DOHH2 (cell line): ENCODE results near the gene SLC7A11.
A peak's percentile ranks its signal among the peaks of the same experiment; 100 is the strongest.

Experiments used
- H3F3A ChIP-seq: fragments of 200-600 bp; sonication (generic), shearing (Covaris generic); 2 replicates; pipeline ENCODE4 v1.6.0; 2016; ENCODE audit warnings: antibody characterized with exemption, mild to moderate bottlenecking; ENCODE audit not compliant: control insufficient read depth, insufficient read depth
- H3K27ac ChIP-seq: fragments of 200-600 bp; sonication (generic); 2 replicates; pipeline ENCODE4 v1.5.1; 2014; ENCODE audit warnings: low read depth, mild to moderate bottlenecking, low read length, moderate library complexity
- H3K27me3 ChIP-seq: fragments of 200-600 bp; sonication (generic); 2 replicates; pipeline ENCODE4 v1.6.1; 2014; ENCODE audit warnings: mild to moderate bottlenecking, low read length, mixed read lengths; ENCODE audit not compliant: control insufficient read depth
- H3K36me3 ChIP-seq: fragments of 200-600 bp; sonication (generic); 2 replicates; pipeline ENCODE4 v1.6.1; 2014; ENCODE audit warnings: mild to moderate bottlenecking, low read length, moderate library complexity, mixed read lengths; ENCODE audit not compliant: control insufficient read depth
- H3K4me1 ChIP-seq: fragments of 200-600 bp; sonication (generic); 2 replicates; pipeline ENCODE4 v1.6.1; 2014; ENCODE audit warnings: mild to moderate bottlenecking, low read length, mixed read lengths; ENCODE audit not compliant: control insufficient read depth
- H3K4me2 ChIP-seq: fragments of 200-600 bp; sonication (generic); 2 replicates; pipeline ENCODE4 v1.6.0; 2014; ENCODE audit warnings: mild to moderate bottlenecking, low read length, moderate library complexity
- H3K4me3 ChIP-seq: fragments of 200-600 bp; sonication (generic); 2 replicates; pipeline ENCODE4 v1.5.1; 2014; ENCODE audit warnings: mild to moderate bottlenecking, low read length, mixed read lengths
- H3K79me2 ChIP-seq: fragments of 200-600 bp; sonication (generic); 2 replicates; pipeline ENCODE4 v1.6.1; 2014; ENCODE audit warnings: mild to moderate bottlenecking, low read length, mixed read lengths; ENCODE audit not compliant: control insufficient read depth
- H3K9me2 ChIP-seq: fragments of 200-600 bp; sonication (generic); replicated peaks from 2 replicates; pipeline ENCODE4 v1.6.1; 2014; ENCODE audit warnings: mild to moderate bottlenecking, low read length, mixed read lengths; ENCODE audit not compliant: control insufficient read depth
- H3K9me3 ChIP-seq: fragments of 200-600 bp; sonication (generic); 2 replicates; pipeline ENCODE4 v1.6.1; 2014; ENCODE audit warnings: antibody characterized with exemption, low read length, mixed read lengths; ENCODE audit not compliant: control insufficient read depth, insufficient read depth
- H4K20me1 ChIP-seq: fragments of 200-600 bp; sonication (generic); 2 replicates; pipeline ENCODE4 v1.6.0; 2014; ENCODE audit warnings: low read depth, mild to moderate bottlenecking, antibody characterized with exemption, low read length, moderate library complexity; ENCODE audit not compliant: control insufficient read depth, insufficient read depth
- EZH2phosphoT487 ChIP-seq: fragments of 200-600 bp; sonication (generic); IDR thresholded peaks from 2 replicates; pipeline ENCODE4 v1.6.1; 2017; ENCODE audit warnings: borderline replicate concordance, mild to moderate bottlenecking, antibody characterized with exemption, low read length, moderate library complexity, mixed read lengths
- TF ChIP-seq, protein P1 (sequence below): fragments of 200-600 bp; sonication (generic); IDR thresholded peaks from one replicate; pipeline ENCODE4 v1.5.1; 2014; ENCODE audit warnings: antibody characterized with exemption, mild to moderate bottlenecking, low read depth, low read length; ENCODE audit not compliant: poor library complexity, severe bottlenecking

Gene SLC7A11

DNA sequence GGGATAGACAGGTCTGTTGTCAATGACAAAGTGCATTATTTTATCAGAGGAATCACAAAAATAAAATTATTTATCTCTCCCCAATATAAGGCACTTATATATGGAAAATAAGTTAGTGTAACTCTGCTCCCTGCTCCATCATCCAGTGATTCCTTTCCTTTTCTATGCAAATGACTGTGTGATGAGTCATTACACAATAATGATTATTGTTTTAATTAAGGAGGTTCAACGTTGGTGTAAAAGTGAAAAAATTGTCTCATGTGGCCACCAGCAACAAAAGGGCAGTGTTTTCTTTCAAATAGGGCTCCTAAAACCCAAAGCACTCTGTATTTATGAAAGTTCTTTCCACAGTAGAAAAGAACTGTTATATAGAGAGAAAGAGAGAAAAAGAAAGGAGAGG lies 16.7 kb downstream of the SLC7A11 start:
- Histone ChIP-seq H3K36me3 (no peaks in the 10 kb centered on the region), H3K27ac (no peak overlapping the region), H3K4me2 (no peak overlapping the region), H3K9me2 (no peaks in the 10 kb centered on the region), H3K9me3 (no peaks in the 10 kb centered on the region), H4K20me1 (no peaks in the 10 kb centered on the region), H3K4me1 (peaks cover 16% of the 10 kb centered on the region), H3K27me3 (no peaks in the 10 kb centered on the region), H3K4me3 (no peak overlapping the region), H3K79me2 (no peaks in the 10 kb centered on the region), H3F3A (no peaks in the 10 kb centered on the region)
- TF ChIP-seq, protein P1, sequence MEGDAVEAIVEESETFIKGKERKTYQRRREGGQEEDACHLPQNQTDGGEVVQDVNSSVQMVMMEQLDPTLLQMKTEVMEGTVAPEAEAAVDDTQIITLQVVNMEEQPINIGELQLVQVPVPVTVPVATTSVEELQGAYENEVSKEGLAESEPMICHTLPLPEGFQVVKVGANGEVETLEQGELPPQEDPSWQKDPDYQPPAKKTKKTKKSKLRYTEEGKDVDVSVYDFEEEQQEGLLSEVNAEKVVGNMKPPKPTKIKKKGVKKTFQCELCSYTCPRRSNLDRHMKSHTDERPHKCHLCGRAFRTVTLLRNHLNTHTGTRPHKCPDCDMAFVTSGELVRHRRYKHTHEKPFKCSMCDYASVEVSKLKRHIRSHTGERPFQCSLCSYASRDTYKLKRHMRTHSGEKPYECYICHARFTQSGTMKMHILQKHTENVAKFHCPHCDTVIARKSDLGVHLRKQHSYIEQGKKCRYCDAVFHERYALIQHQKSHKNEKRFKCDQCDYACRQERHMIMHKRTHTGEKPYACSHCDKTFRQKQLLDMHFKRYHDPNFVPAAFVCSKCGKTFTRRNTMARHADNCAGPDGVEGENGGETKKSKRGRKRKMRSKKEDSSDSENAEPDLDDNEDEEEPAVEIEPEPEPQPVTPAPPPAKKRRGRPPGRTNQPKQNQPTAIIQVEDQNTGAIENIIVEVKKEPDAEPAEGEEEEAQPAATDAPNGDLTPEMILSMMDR: no peak
- no peak for TF ChIP-seq EZH2phosphoT487

DNA sequence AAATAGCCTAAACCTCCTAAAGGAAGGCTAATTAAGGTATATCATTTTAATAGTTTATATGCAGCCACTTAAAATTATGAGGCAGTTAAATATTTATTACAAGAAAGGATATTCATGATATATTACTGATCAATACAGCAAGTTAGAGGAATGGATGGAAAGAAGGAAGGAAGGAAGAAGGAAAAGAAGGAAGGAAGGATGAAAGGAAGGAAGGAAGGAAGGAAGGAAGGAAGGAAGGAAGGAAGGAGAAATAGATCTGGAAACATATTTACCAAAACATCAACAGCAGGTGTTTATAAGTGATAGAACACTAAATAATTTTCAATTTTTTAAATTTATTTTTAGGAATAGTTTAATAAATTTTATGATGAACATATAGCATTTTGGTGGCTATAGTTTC lies 17.5 kb downstream of the SLC7A11 start:
- no peaks in the 10 kb centered on the region for H3K79me2 ChIP-seq
- no peak overlapping the region for H3K4me2 ChIP-seq
- H3K27me3 ChIP-seq: no peaks in the 10 kb centered on the region
- H3K27ac ChIP-seq: no peak overlapping the region
- peaks cover 16% of the 10 kb centered on the region for H3K4me1 ChIP-seq
- H3K4me3 ChIP-seq: no peak overlapping the region
- H4K20me1 ChIP-seq: no peaks in the 10 kb centered on the region
- TF ChIP-seq, protein P1: no peak
- TF ChIP-seq EZH2phosphoT487: no peak
- no peaks in the 10 kb centered on the region for H3K9me3 ChIP-seq
- no peaks in the 10 kb centered on the region for H3F3A ChIP-seq
- no peaks in the 10 kb centered on the region for H3K9me2 ChIP-seq
- H3K36me3 ChIP-seq: no peaks in the 10 kb centered on the region

DNA sequence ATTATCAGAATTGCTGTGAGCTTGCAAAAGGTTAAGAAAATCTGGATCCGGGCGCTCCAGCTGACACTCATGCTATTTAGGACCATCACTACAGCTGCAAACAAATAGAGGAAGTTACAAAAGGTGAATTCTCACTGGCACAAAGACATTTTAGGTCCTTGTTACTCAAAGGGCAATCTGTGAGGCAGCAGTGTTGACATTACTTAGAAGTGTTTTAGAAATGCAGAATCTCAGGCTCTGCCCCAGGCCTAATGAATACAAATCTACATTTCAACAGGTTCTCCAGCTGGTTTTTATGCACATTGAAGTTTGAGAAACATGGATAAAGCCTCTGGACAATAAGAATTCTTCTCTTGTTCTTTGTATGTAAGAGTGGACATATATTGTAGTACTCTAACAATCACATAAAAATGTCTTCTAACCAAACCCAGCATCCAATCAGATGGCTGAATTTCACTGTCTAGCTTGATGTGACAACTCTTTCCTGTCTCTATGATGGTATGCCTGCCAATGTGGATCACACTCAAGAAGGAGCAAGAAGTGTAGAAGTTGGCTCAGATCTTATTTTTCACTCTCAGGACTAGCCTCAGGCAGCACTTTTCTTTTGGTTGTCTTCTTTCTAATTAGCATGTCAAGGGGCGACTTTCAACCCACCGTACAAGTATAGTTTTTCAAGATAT lies 18.8 kb downstream of the SLC7A11 start:
- no peaks in the 10 kb centered on the region for H4K20me1 ChIP-seq
- no peak overlapping the region for H3K27ac ChIP-seq
- H3K27me3 ChIP-seq: no peaks in the 10 kb centered on the region
- TF ChIP-seq, protein P1: no peak
- no peak for TF ChIP-seq EZH2phosphoT487
- H3F3A ChIP-seq: no peaks in the 10 kb centered on the region
- no peaks in the 10 kb centered on the region for H3K36me3 ChIP-seq
- no peaks in the 10 kb centered on the region for H3K9me3 ChIP-seq
- H3K4me1 ChIP-seq: peaks cover 16% of the 10 kb centered on the region
- H3K4me3 ChIP-seq: no peak overlapping the region
- peak overlapping the region; percentile 17 for H3K4me2 ChIP-seq
- H3K9me2 ChIP-seq: no peaks in the 10 kb centered on the region
- H3K79me2 ChIP-seq: no peaks in the 10 kb centered on the region
